ENCODE data around the gene RTCB. TPM values are rescaled to one million over a fixed set of nuclear protein-coding genes. Genes with fewer than 3 reads are reported as not detected.
A peak's percentile ranks its signal among the peaks of the same experiment; 100 is the strongest.

RTCB gene
- 39.8 and 63.4 TPM in 2 replicates for total RNA-seq (2014; rRNA removed; shearing (Covaris generic); ENCODE audit: low replicate concordance)

DNA sequence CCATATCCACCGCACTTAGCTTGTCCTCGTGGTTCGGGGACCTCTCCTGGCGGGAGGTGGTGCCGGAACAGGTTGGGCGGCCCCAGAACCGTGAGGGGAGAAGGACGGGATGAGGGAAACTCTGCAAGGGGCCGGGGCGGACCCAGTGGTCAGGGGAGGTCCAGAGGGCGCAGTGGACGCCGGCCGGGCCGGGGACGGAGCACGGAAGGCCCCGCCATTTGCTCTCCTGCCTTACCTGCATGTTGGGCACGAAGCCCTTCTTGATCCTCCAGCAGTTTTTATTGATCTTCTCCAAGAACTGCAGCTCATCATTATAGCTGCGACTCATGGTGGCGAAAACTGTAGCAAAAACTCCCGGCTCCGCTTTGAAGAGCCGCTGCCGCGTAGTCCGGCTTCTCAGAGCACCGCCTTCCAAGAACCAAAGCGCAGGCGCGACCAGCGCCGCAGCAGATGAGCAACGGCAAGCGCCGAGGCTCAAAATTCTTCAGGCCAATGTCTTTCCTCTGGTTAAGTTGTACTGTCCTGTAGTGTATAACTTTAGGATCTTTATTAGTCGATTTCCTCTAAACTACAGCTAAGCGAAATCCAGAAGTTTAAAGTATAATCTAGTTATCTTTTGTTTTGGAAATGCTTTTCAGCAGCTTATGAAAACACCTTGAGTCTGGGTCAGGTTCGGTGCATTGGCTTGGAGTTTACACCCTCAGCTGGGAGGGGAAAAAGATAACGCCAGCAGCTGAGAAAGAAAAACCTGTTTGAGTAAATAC, at the start of gene RTCB:
Gene RTCB (minus strand): TSS at position 419 of the 764 bp plus-strand sequence. CDS start 91 bp downstream, at position 328.
- Histone ChIP-seq H3K27ac (ENCODE audit: low read length) (no peak within 1 kb of the TSS; the same call in 1 of the 2 replicates), H2AFZ (ENCODE audit: low read length) (peak within 1 kb of the TSS; percentile 94), H3K4me3 (ENCODE audit: low read length) (peak within 1 kb of the TSS; percentile 76), H3K4me2 (ENCODE audit: low read depth, low read length, poor library complexity, severe bottlenecking) (peak within 1 kb of the TSS; percentile 80), H3K4me1 (ENCODE audit: low read length) (peaks cover 38% of the 10 kb centered on the region), H3K9me3 (ENCODE audit: low read length) (no peaks in the 10 kb centered on the region), H3K36me3 (ENCODE audit: insufficient read depth, low read length) (peaks cover 15% of the 10 kb centered on the region; the same call in 1 of the 2 replicates), H4K20me1 (ENCODE audit: insufficient read depth, low read depth, low read length) (peaks cover 7% of the 10 kb centered on the region; the same call in 1 of the 2 replicates), H3K27me3 (ENCODE audit: low read length) (no peaks in the 10 kb centered on the region), H3K9ac (ENCODE audit: low read length) (peak within 1 kb of the TSS; percentile 82), H3K9me2 (replicated peaks; ENCODE audit: insufficient read depth, low read length) (no peaks in the 10 kb centered on the region), H3K79me2 (ENCODE audit: low read length) (peaks cover 46% of the 10 kb centered on the region)
- DNase-seq: peak; percentile 96

GRCh38 chr22:32457031-32457430, 45.0 kb upstream of the RTCB start:
- no peaks in the 10 kb centered on the region for H3K79me2 ChIP-seq (ENCODE audit: low read length)
- H3K4me3 ChIP-seq (ENCODE audit: low read length): no peak overlapping the region
- no peaks in the 10 kb centered on the region for H3K27me3 ChIP-seq (ENCODE audit: low read length)
- peaks cover 6% of the 10 kb centered on the region; the same call in 1 of the 2 replicates for H3K4me1 ChIP-seq (ENCODE audit: low read length)
- no peaks in the 10 kb centered on the region for H3K9me3 ChIP-seq (ENCODE audit: low read length)
- H3K9me2 ChIP-seq (replicated peaks; ENCODE audit: insufficient read depth, low read length): no peaks in the 10 kb centered on the region
- no peaks in the 10 kb centered on the region for H3K36me3 ChIP-seq (ENCODE audit: insufficient read depth, low read length)
- no peak for DNase-seq
- H3K9ac ChIP-seq (ENCODE audit: low read length): no peak overlapping the region
- no peak overlapping the region for H3K27ac ChIP-seq (ENCODE audit: low read length)
- no peak overlapping the region for H3K4me2 ChIP-seq (ENCODE audit: low read depth, low read length, poor library complexity, severe bottlenecking)
- no peak overlapping the region for H2AFZ ChIP-seq (ENCODE audit: low read length)
- H4K20me1 ChIP-seq (ENCODE audit: insufficient read depth, low read depth, low read length): no peaks in the 10 kb centered on the region

DNA sequence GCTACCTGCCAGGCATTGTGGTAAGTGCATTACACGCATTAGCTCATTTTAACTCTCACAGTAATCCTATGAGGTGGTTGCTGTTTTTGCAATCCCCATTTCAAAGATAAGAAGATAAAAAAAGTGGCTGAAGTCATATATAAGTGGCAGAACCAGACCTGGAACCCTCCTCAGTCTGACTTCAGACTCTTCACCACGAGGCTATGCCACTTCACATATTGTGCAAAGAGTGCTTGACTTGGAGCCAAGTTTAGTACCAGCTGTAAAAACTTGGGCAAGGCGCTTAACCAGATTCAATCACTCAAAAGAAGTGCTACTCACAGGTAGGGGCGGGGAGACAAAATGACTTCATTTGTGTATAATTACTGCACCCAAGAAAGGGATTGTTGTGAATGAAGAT, 36.9 kb upstream of the RTCB start:
- H3K4me2 ChIP-seq (ENCODE audit: low read depth, low read length, poor library complexity, severe bottlenecking): no peak overlapping the region
- H3K9me2 ChIP-seq (replicated peaks; ENCODE audit: insufficient read depth, low read length): no peaks in the 10 kb centered on the region
- H4K20me1 ChIP-seq (ENCODE audit: insufficient read depth, low read depth, low read length): no peaks in the 10 kb centered on the region
- no peak overlapping the region for H3K4me3 ChIP-seq (ENCODE audit: low read length)
- no peaks in the 10 kb centered on the region for H3K9me3 ChIP-seq (ENCODE audit: low read length)
- H2AFZ ChIP-seq (ENCODE audit: low read length): no peak overlapping the region
- H3K79me2 ChIP-seq (ENCODE audit: low read length): no peaks in the 10 kb centered on the region
- no peak overlapping the region for H3K9ac ChIP-seq (ENCODE audit: low read length)
- H3K27me3 ChIP-seq (ENCODE audit: low read length): no peaks in the 10 kb centered on the region
- no peak for DNase-seq
- H3K27ac ChIP-seq (ENCODE audit: low read length): no peak overlapping the region
- H3K4me1 ChIP-seq (ENCODE audit: low read length): no peaks in the 10 kb centered on the region
- no peaks in the 10 kb centered on the region for H3K36me3 ChIP-seq (ENCODE audit: insufficient read depth, low read length)

- Histone ChIP-seq H3K4me1 (ENCODE audit: low read length) (no peaks in the 10 kb centered on the region), H3K27ac (ENCODE audit: low read length) (no peak overlapping the region), H3K27me3 (ENCODE audit: low read length) (no peaks in the 10 kb centered on the region), H2AFZ (ENCODE audit: low read length) (no peak overlapping the region), H3K4me2 (ENCODE audit: low read depth, low read length, poor library complexity, severe bottlenecking) (no peak overlapping the region), H3K9me3 (ENCODE audit: low read length) (no peaks in the 10 kb centered on the region), H3K4me3 (ENCODE audit: low read length) (no peak overlapping the region), H4K20me1 (ENCODE audit: insufficient read depth, low read depth, low read length) (no peaks in the 10 kb centered on the region), H3K36me3 (ENCODE audit: insufficient read depth, low read length) (no peaks in the 10 kb centered on the region), H3K9me2 (replicated peaks; ENCODE audit: insufficient read depth, low read length) (no peaks in the 10 kb centered on the region), H3K79me2 (ENCODE audit: low read length) (no peaks in the 10 kb centered on the region), H3K9ac (ENCODE audit: low read length) (no peak overlapping the region)
- no peak for DNase-seq
Measured at GRCh38 chr22:32446321-32446720, 34.3 kb upstream of the RTCB start.

DNA sequence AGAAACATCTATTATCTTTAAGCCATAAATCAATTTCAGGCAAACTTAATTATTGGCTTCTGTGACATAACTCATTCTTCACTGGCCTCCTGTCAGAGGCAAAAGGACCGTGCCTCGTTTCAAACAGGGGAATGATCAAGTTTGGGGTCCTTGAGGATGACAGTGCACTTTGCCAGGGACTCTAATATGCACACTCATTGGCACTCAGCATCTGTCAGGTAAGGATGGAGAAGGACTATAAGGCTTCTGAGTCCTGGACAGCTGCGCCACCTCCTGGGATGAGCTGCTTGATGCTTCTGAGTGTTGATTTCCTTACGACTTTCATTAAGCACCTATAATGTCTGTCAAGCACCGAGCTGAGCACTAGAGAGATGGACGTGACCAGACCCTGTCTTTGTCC, 32.0 kb upstream of the RTCB start:
- Histone ChIP-seq H3K4me1 (ENCODE audit: low read length) (no peaks in the 10 kb centered on the region), H3K9ac (ENCODE audit: low read length) (no peak overlapping the region), H3K9me2 (replicated peaks; ENCODE audit: insufficient read depth, low read length) (no peaks in the 10 kb centered on the region), H4K20me1 (ENCODE audit: insufficient read depth, low read depth, low read length) (no peaks in the 10 kb centered on the region), H3K4me2 (ENCODE audit: low read depth, low read length, poor library complexity, severe bottlenecking) (no peak overlapping the region), H3K27ac (ENCODE audit: low read length) (no peak overlapping the region), H2AFZ (ENCODE audit: low read length) (no peak overlapping the region), H3K36me3 (ENCODE audit: insufficient read depth, low read length) (no peaks in the 10 kb centered on the region), H3K4me3 (ENCODE audit: low read length) (no peak overlapping the region), H3K9me3 (ENCODE audit: low read length) (no peaks in the 10 kb centered on the region), H3K79me2 (ENCODE audit: low read length) (no peaks in the 10 kb centered on the region), H3K27me3 (ENCODE audit: low read length) (no peaks in the 10 kb centered on the region)
- DNase-seq: peak; percentile 68

GRCh38 chr22:32430352-32430751, 18.3 kb upstream of the RTCB start:
- Histone ChIP-seq H3K4me1 (ENCODE audit: low read length) (no peaks in the 10 kb centered on the region), H3K27ac (ENCODE audit: low read length) (no peak overlapping the region), H3K27me3 (ENCODE audit: low read length) (no peaks in the 10 kb centered on the region), H3K9ac (ENCODE audit: low read length) (no peak overlapping the region), H3K9me3 (ENCODE audit: low read length) (no peaks in the 10 kb centered on the region), H4K20me1 (ENCODE audit: insufficient read depth, low read depth, low read length) (no peaks in the 10 kb centered on the region), H3K36me3 (ENCODE audit: insufficient read depth, low read length) (no peaks in the 10 kb centered on the region), H3K79me2 (ENCODE audit: low read length) (no peaks in the 10 kb centered on the region), H3K4me2 (ENCODE audit: low read depth, low read length, poor library complexity, severe bottlenecking) (no peak overlapping the region), H2AFZ (ENCODE audit: low read length) (no peak overlapping the region), H3K4me3 (ENCODE audit: low read length) (no peak overlapping the region), H3K9me2 (replicated peaks; ENCODE audit: insufficient read depth, low read length) (no peaks in the 10 kb centered on the region)
- no peak for DNase-seq

DNA sequence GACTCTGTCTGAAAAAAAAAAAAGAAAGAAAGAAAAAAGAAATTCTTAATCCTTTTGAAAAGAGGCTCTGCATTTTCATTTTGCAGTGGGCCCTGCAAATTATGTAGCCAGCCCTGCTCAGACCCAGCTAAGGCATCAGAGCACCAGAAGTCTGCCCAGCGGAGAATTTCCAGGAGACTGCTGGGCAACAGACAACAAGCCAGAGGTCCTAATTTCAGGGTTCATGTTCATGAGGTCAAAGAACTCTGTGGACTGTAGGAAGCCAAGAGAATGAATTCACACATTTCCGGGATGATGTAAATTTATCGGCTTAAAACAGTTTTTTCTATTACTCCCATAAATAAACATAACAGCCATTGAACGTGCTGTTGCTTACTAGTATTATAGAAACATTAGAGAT, 14.8 kb upstream of the RTCB start:
- no peak overlapping the region for H3K27ac ChIP-seq (ENCODE audit: low read length)
- H3K9ac ChIP-seq (ENCODE audit: low read length): no peak overlapping the region
- no peak overlapping the region for H3K4me3 ChIP-seq (ENCODE audit: low read length)
- H4K20me1 ChIP-seq (ENCODE audit: insufficient read depth, low read depth, low read length): no peaks in the 10 kb centered on the region
- no peak for DNase-seq
- no peaks in the 10 kb centered on the region for H3K79me2 ChIP-seq (ENCODE audit: low read length)
- H3K27me3 ChIP-seq (ENCODE audit: low read length): no peaks in the 10 kb centered on the region
- no peak overlapping the region for H3K4me2 ChIP-seq (ENCODE audit: low read depth, low read length, poor library complexity, severe bottlenecking)
- no peaks in the 10 kb centered on the region for H3K9me3 ChIP-seq (ENCODE audit: low read length)
- H3K36me3 ChIP-seq (ENCODE audit: insufficient read depth, low read length): no peaks in the 10 kb centered on the region
- no peaks in the 10 kb centered on the region for H3K9me2 ChIP-seq (replicated peaks; ENCODE audit: insufficient read depth, low read length)
- no peaks in the 10 kb centered on the region for H3K4me1 ChIP-seq (ENCODE audit: low read length)
- no peak overlapping the region for H2AFZ ChIP-seq (ENCODE audit: low read length)

DNA sequence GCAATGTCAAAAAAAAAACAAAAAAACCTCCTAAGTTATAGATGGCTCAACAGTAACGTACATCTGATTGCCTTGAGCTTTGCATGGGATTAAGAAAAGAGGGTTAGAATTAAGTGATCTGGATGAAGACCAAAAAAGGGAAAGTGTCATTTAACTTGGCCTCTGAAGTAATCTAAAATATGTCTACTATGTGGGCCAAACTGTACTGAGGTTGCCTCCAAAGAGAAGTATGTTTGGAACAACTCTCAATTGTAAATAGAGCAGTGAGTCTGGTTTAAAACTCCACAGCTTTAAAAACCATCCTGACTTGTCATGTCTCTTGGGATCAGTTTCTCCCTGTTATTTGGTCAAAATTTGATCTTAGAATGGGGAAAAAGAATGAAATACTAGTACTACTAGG, 11.6 kb upstream of the RTCB start:
- Histone ChIP-seq H3K9me3 (ENCODE audit: low read length) (no peaks in the 10 kb centered on the region), H2AFZ (ENCODE audit: low read length) (no peak overlapping the region)

More for the DNA sequence above, 11.6 kb upstream of the RTCB start:
- no peak for DNase-seq
- Histone ChIP-seq H3K4me2 (ENCODE audit: low read depth, low read length, poor library complexity, severe bottlenecking) (no peak overlapping the region), H3K36me3 (ENCODE audit: insufficient read depth, low read length) (no peaks in the 10 kb centered on the region), H3K79me2 (ENCODE audit: low read length) (no peaks in the 10 kb centered on the region), H4K20me1 (ENCODE audit: insufficient read depth, low read depth, low read length) (no peaks in the 10 kb centered on the region), H3K27ac (ENCODE audit: low read length) (no peak overlapping the region), H3K9me2 (replicated peaks; ENCODE audit: insufficient read depth, low read length) (no peaks in the 10 kb centered on the region), H3K4me3 (ENCODE audit: low read length) (no peak overlapping the region), H3K27me3 (ENCODE audit: low read length) (0 out of 2 replicates have a peak, but pooled peaks cover under 1% of the 10 kb centered on the region), H3K9ac (ENCODE audit: low read length) (no peak overlapping the region), H3K4me1 (ENCODE audit: low read length) (0 out of 2 replicates have a peak, but pooled peaks cover 3% of the 10 kb centered on the region)
